NT2/D1 (cell line): ENCODE measurements around the gene INTS11.

Experiments used
- DNase-seq: peaks from one replicate; pipeline ENCODE4 v3.0.0-alpha.2; 2011; ENCODE audit warnings: low read depth, low spot score
- H3K27me3 ChIP-seq: 2 replicates; pipeline ENCODE4 v1.6.0; 2011; ENCODE audit warnings: mild to moderate bottlenecking; ENCODE audit not compliant: insufficient read length, insufficient read depth
- H3K36me3 ChIP-seq: 2 replicates; pipeline ENCODE4 v1.6.1; 2011; ENCODE audit warnings: mild to moderate bottlenecking, low read length, mixed read lengths; ENCODE audit not compliant: insufficient read depth, insufficient read length
- H3K4me1 ChIP-seq: 2 replicates; pipeline ENCODE4 v1.5.1; 2011; ENCODE audit not compliant: insufficient read depth, insufficient read length
- H3K4me3 ChIP-seq: 2 replicates; pipeline ENCODE4 v1.5.1; 2011; ENCODE audit warnings: low read depth; ENCODE audit not compliant: insufficient read length
- H3K9ac ChIP-seq: 2 replicates; pipeline ENCODE4 v1.6.0; 2011; ENCODE audit warnings: low read depth; ENCODE audit not compliant: insufficient read length
- H3K9me3 ChIP-seq: 2 replicates; pipeline ENCODE4 v1.5.1; 2011; ENCODE audit warnings: mild to moderate bottlenecking, low read length; ENCODE audit not compliant: insufficient read depth
- SUZ12 ChIP-seq: IDR thresholded peaks from 2 replicates; pipeline ENCODE4 v1.6.1; 2011; ENCODE audit not compliant: insufficient read length, insufficient read depth; ENCODE audit errors: extremely low read depth
- YY1 ChIP-seq: IDR thresholded peaks from 2 replicates; pipeline ENCODE4 v1.6.1; 2011; ENCODE audit not compliant: insufficient read length, insufficient read depth
- ZNF274 ChIP-seq: IDR thresholded peaks from 2 replicates; pipeline ENCODE4 v1.6.1; 2011; ENCODE audit warnings: mild to moderate bottlenecking, low read depth, low read length

INTS11 gene

DNA sequence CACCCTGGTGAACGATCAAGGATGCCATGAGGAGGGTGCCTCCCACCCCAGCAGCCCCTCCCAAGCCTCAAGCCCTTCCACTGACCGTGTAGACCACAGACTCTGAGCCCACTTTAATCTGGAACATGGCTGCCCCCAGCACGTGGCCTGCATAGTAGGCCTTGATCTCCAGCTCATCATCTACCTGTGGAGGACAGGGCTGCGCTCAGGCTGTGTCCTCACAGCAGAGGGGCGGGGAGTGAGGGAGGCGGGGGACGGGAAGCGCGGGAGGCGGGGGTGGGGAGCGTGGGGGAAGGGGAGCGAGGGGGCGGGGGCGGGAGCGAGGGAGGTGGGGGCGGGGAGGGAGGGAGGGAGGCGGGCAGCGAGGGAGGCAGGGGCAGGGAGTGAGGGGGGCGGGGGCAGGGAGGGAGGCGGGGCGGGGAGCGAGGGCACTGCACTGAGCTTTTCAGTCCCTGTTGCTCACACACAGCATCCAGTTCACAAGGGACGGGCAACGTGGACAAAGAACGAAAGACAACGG, 9.0 kb downstream of the INTS11 start:
- Histone ChIP-seq H3K27me3 (no peaks in the 10 kb centered on the region), H3K4me1 (peaks cover 10% of the 10 kb centered on the region), H3K9ac (peak overlapping the region; percentile 70), H3K36me3 (peaks cover 80% of the 10 kb centered on the region), H3K9me3 (no peaks in the 10 kb centered on the region), H3K4me3 (no peak overlapping the region)
- TF ChIP-seq YY1 (no peak), ZNF274 (no peak), SUZ12 (no peak)
- no peak for DNase-seq

DNA sequence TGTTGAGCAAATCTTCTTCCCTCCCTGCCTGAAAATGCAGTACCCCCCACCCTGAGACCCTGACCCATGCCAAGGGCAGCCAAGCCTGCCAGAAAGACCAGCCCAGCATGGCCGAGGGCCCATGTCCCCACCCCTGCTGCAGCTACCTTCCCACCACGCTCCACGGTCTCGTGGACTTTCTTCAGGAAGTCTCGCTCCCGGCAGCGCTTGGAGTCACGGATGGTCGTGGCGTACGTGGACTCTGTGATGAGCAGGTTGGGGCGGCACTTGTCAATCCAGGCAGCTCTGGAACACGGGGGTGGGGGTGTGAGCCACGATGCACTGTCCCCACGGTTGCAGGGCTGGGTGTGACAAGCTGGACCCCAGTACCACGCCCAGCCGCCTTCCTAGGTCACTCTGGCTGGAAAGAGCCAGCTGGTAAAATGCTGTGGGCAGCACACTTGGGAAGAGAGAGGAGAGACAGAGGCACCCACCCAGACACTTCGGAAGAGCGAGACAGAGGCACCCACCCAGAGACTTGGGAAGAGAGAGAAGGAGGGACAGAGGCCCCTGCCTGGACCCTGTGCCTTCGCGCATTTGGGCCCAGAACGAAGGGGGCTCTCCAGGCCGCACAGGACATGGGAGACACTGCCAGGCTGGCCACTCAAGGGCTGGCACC, 9.7 kb downstream of the INTS11 start:
- DNase-seq: no peak
- Histone ChIP-seq H3K9me3 (no peaks in the 10 kb centered on the region), H3K4me1 (peaks cover 12% of the 10 kb centered on the region), H3K27me3 (no peaks in the 10 kb centered on the region), H3K36me3 (peaks cover 80% of the 10 kb centered on the region), H3K4me3 (no peak overlapping the region), H3K9ac (peak overlapping the region; percentile 70)
- TF ChIP-seq YY1 (no peak), SUZ12 (no peak), ZNF274 (no peak)

DNA sequence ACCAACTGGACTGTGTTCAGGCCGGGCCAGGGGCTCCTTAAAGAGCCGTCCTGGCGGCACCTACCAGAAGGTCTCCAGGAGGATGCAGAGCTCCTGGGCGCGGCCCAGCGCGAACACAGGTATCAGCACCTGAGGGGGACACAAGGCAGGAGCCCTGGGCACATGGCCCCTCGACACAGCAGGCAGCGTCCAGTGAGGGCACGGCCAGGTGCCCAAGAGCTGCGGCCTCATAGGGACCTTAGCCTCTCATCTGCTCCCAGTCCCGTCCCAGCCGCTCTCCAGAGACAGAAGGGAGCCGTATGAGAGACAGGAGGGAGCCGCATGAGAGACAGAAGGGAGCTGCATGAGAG, 10.2 kb downstream of the INTS11 start:
- H3K36me3 ChIP-seq: peaks cover 79% of the 10 kb centered on the region
- no peak overlapping the region for H3K4me3 ChIP-seq
- H3K9ac ChIP-seq: no peak overlapping the region
- TF ChIP-seq YY1: no peak
- TF ChIP-seq ZNF274: no peak
- TF ChIP-seq SUZ12: no peak
- H3K4me1 ChIP-seq: peaks cover 12% of the 10 kb centered on the region
- no peaks in the 10 kb centered on the region for H3K27me3 ChIP-seq
- H3K9me3 ChIP-seq: no peaks in the 10 kb centered on the region
- DNase-seq: no peak

DNA sequence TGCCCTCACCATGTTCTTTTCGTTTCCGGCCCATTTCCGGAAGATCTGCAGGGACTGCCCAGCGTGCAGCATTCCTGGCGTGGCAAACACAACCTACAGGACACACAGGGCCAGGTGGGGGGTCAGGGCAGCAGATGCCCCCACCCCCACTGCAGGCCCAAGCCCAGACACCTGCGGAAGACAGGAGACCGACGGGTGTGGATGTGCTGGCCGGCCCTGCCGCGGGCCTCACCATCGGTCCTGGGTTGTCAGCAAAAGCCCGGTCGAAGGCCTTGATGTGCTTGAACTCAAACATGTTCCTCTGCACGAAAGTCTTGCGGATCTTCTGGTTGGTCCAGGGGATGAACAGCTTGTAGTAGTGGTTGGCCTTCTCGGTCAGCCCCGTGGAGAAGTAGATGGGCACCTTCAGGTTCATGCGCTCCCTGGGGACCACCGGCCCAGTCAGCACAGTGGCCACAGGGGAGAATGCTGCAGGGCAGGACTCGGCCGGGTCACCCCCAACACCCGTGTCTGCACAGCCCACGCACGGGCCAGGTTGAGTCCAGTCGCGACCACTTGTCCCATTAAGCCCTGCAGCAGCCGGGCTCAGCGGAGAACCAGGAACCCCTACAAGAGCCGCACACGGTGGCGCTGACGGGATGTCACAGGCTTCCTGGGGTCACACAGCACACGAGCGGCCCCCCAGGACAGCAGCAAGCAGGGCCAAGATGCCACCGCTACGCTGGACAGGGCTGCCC, 10.8 kb downstream of the INTS11 start:
- Histone ChIP-seq H3K9ac (no peak overlapping the region), H3K4me1 (peaks cover 12% of the 10 kb centered on the region), H3K9me3 (no peaks in the 10 kb centered on the region), H3K36me3 (peaks cover 75% of the 10 kb centered on the region), H3K27me3 (no peaks in the 10 kb centered on the region), H3K4me3 (no peak overlapping the region)
- no peak for DNase-seq
- TF ChIP-seq ZNF274: no peak
- no peak for TF ChIP-seq YY1
- TF ChIP-seq SUZ12: no peak

DNA sequence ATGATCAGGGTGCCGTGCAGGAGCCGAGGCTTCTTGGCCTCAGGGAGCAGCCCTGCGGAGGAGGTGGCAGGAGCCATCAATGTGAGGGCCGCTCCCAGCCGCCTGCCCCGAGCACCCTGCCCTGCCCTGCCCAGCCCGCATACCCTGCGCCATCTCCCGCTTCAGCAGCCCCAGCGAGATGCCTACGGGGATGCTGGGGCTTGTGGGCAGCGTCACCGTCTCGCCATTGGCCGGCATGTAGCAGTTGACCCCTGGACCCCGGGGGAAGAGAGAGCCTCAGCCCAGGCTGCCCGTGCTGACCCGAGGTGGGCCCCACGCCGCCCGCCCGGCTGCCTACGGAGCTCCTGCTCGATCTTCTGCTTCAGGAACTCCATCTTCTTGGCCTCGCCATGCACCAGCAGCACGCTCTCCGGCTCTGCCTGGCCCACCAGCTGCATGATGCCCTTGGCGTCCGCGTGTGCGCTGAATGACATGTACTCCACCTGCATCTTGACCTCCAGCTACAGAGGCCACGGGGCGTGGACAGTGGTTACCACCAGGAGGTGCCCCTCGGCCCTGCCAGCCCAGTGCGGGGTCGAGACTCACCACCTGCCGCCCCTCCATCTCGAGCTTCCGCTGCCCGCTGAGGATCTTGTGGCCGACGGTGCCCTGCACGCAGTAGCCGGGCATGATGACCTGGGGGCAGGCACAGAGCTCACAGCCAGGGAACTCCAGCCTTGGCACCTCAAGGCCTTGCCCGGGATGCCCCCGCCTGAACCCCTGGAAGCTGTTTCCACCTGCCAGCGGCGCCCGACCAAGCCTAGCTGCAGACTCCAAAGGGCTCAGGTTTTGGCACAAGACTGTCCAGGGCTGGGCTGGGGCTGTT, 11.8 kb downstream of the INTS11 start:
- Histone ChIP-seq H3K4me1 (peaks cover 12% of the 10 kb centered on the region), H3K9ac (peak overlapping the region; percentile 21), H3K36me3 (peaks cover 71% of the 10 kb centered on the region), H3K27me3 (no peaks in the 10 kb centered on the region), H3K4me3 (no peak overlapping the region), H3K9me3 (no peaks in the 10 kb centered on the region)
- TF ChIP-seq SUZ12: no peak
- no peak for DNase-seq

DNA sequence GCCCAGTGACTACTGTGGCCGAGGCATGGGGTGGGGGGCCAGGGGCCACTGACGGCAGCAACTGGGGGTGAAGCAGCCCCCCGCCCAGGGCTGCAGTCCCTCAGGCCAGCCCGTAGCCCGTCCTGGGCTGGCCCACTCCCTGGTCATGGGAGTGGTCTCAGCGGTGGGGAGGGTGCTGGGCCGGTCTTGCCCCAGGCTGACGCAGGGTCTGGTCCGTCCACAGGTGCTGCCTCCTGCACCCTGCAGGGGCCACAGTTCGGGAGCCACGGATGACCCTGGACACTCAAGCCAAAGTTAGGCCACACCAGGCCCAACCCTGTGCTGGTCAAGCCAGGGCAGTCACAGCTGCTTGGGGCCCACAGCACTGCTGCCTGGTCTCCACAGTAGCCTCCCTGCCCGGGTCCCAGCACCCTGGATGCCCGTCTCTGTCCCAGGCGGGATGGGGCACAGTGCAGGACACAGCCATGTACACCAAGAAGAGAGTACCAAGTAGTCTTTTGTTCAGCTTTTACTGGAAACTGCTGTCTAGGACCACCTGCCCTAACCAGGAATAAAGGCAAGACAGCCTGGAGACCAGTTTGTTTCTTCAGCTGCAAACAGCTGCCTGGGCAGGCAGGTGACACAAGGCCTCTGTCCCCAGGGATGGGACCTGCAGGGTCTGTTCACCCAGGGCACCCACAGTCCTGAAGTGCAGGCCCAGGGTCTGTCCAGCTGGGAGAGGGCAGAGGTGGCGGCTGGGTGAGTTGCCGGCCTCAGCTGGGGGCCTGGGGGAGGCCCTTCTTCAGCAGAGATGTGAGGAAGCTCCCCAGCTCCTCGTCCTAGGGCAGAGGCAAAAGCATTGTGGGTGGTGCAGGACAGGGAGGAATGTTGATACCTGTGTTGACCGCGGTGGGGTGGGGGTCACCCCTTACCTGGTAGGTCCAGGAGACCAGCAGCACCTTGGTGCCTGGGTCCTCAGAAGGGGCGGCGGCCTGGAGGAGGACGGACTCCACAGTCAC, 13.1 kb downstream of the INTS11 start:
- H3K27me3 ChIP-seq: no peaks in the 10 kb centered on the region
- no peak for TF ChIP-seq ZNF274
- TF ChIP-seq SUZ12: no peak
- no peak for TF ChIP-seq YY1
- peaks cover 70% of the 10 kb centered on the region for H3K36me3 ChIP-seq
- no peak overlapping the region for H3K9ac ChIP-seq
- peaks cover 14% of the 10 kb centered on the region for H3K4me1 ChIP-seq
- no peak overlapping the region for H3K4me3 ChIP-seq
- no peaks in the 10 kb centered on the region for H3K9me3 ChIP-seq
- no peak for DNase-seq
